Stimulated activated CD8-positive, alpha-beta memory T cell treated with anti-CD3 and anti-CD28 coated beads, Interleukin-7, amount 100 ng/mL, for 4 hours (primary cell): ENCODE measurements around the gene TEDDM1.
A peak's percentile ranks its signal among the peaks of the same experiment; 100 is the strongest.
"Not testable (repeated sequence)": the region's sequence is repeated elsewhere in the genome, so short reads cannot be mapped to it uniquely, and the experiment has no call there.

ENCODE experiments used
- DNase-seq, 2 donors: peaks; one replicate each; pipeline ENCODE4 v3.0.0-alpha.2; 2020; ENCODE audit warnings: low read depth in 2 of 2

Gene TEDDM1

GRCh38 chr1:182400567-182400966, at the start of gene TEDDM1:
Gene TEDDM1, minus strand, starts transcription at chr1:182400667. Its CDS starts 182 bp downstream, at chr1:182400485.
- no peak for DNase-seq

DNA sequence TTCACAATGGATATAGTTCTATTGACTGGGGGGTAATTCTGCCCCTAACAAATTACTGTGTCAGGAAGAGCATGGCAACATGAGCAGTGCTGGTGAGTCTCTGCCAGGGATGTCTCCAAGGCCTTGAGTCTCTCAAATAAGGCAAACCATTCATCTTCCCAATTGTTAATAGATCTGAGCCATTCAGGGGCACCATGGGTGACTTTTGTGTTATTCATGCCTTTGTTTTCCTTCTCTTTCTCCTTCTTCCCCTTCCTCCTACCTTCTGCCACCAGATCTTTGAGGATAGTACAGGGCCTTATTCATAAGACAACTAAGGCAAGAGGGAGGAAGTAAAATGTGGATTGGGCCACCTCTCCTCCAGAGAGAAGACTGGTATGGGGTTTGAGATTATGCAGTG, 49.6 kb upstream of the TEDDM1 start, which contains the start of gene RGSL1:
Gene RGSL1 (plus strand): TSS at position 60 of the 400 bp plus-strand sequence. CDS start 20 bp downstream, at position 80.
- no peak for DNase-seq

DNA sequence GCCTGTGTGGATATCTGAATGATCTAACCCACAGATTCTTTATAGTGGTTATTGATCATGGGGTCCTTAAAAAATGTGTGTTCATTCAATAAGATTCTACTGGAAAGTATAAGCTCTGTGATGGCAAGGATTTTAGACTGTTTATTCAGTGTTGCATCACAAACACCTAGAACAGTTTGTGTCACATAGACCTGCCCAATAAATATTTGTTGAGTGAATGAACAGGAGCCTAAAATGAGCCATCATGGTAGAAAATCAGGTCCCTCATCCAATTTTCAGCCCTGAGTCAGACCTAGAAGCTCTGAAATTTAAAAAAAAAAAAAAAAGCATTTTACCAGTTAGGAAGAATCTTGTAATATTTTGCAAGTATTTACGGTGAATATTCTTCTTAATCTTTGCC, 47.2 kb upstream of the TEDDM1 start:
- no peak for DNase-seq

- not testable (repeated sequence) for DNase-seq
Observed at GRCh38 chr1:182447124-182447523, 46.7 kb upstream of the TEDDM1 start.

- DNase-seq = peak in 1 of 2 donors; percentile 8
Observed at GRCh38 chr1:182446033-182446669, 45.7 kb upstream of the TEDDM1 start.

DNA sequence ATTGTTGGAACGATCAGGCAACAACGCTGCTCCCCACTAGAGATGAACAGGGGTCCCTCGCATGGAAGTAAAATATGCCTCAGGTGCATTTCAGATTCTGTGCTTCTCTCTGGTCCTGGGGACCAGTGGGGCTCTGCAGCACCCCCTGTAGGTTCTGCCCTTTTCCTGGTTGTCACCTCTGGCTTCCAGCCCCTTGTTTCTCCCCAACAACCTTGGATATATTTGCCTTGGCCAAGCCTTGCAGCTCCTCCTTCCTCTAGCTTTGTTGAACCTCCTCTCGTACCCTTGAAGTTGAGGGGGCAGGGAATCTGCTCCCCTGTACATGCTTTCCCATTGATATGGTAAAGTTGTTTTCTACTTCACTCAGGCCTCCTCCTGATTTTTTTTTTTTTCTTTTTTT, 44.0 kb upstream of the TEDDM1 start:
- no peak for DNase-seq

DNA sequence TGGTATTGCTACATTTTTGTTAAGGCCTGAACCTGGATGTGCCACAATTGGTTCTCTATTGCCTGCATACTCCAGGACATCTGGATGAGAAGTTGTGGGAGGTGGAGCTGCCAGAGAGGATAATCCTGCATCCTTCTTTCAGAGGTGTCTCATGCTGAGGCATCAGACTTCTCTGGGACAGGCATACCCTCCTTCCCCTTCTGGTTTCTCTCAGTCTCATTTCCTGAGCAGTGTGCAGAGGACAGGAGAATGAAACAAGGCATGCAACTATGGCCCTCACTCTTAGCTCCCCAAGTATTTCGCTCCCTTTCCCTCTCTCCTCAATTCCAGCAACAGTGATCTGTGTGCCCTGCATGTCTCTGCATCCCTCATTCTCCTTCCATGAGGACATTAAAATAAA, 41.9 kb upstream of the TEDDM1 start:
- no peak for DNase-seq

DNA sequence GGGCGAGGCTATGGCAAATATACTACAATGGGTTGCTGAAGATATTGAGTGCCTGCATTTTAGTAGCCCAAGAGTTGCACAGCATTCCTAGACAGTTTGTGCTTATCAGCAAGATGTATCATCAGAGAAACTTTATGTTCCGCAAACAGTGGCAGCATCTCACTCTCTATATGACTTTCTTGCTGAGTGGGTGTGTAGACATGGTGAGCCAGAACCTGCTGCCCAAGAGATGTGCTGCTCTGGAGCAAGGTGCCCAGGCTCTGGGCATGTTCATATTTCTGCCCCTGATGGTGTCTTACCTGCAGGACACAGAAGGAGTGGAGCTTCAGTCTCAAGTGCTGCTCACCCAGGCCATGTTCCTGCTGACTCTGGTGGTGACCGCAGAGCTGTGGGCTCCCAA, 41.3 kb upstream of the TEDDM1 start:
- no peak for DNase-seq

- no peak for DNase-seq
Observed at GRCh38 chr1:182438326-182438725, 37.9 kb upstream of the TEDDM1 start.

GRCh38 chr1:182433580-182433979, 33.1 kb upstream of the TEDDM1 start:
- no peak for DNase-seq

- no peak for DNase-seq
Observed at GRCh38 chr1:182431278-182431677, 30.8 kb upstream of the TEDDM1 start.

- peak; percentile 3 to 8 for DNase-seq
Observed at GRCh38 chr1:182430263-182431068, 30.0 kb upstream of the TEDDM1 start.

DNA sequence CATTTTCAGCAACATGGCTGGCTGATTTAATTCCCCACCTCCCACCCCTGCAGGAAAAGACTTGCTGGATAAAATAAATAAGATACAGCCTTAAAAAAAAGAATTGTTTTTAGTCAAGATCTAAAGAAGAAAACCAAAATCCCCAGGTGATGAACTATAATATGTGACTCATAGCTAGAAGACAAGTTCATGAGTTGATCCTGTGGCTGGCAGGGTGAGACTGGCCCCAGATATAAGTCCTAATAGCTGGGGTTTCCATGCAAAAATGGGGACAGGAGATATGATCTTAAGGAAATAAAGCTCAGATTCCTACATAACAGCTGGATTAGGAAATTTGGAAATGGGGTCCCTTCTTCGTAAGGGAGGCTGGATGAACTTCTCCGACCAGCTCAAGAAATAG, 27.6 kb upstream of the TEDDM1 start:
- no peak for DNase-seq

- DNase-seq = no peak
Observed at GRCh38 chr1:182426442-182427430, 26.3 kb upstream of the TEDDM1 start.

- no peak for DNase-seq
Observed at GRCh38 chr1:182415789-182416188, 15.3 kb upstream of the TEDDM1 start.

- no peak for DNase-seq
Observed at GRCh38 chr1:182413969-182414368, 13.5 kb upstream of the TEDDM1 start.

- no peak for DNase-seq
Observed at GRCh38 chr1:182413486-182413885, 13.0 kb upstream of the TEDDM1 start.

- DNase-seq = no peak
Observed at GRCh38 chr1:182410620-182411273, 10.3 kb upstream of the TEDDM1 start.

DNA sequence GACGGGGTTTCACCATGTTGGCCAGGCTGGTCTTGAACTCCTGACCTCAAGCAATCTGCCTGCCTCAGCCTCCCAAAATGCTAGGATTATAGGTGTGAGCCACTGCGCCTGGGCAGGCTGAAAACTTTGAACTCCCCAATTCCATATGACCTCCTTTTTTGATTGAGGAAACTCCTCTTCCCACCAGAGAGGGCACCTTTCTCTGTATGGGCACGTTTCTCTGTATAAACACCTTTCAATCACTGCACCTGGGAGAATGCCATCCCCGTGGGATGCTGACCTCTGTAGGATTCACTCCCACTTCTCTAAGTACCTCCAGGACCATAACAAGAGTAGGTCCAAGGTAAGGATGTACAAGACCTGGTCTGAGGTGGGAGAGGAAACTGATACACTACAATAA, 9.7 kb upstream of the TEDDM1 start:
- no peak for DNase-seq

DNA sequence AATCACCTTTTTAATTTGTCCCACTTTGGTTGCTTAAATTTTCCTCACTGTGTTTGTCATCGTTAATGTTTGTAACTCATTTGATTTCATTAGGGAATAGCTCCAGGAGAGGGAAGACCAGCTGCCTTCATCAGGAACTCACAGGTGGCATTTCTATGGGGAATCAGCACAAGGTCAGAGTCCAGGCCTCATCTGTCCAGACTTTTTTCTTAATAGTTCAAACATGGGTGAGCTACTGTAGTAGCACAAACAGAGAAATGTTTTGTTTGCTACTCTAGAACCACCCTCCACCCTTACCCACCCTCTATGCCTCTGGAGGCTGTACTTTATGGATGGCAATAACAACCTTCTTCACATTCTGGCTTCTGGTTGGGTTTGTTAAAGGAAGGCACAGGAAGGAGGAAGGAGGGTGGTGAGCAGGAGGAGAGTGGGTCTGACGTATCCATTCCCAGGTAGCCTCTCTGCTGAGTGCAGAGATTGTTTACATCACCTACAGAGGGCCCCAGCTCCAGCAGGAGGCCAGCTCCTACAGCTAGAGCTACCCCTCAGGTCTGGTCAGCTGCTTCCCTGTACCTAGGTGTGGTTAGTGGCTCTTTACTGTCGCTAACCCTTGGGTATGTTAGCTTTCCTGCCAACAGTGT, 8.1 kb upstream of the TEDDM1 start:
- no peak for DNase-seq

- no peak for DNase-seq
Observed at GRCh38 chr1:182407724-182408123, 7.3 kb upstream of the TEDDM1 start.
